ENCODE data around the gene UBAC2. TPM values are rescaled to one million over a fixed set of nuclear protein-coding genes. Genes with fewer than 3 reads are reported as not detected.

Gene UBAC2
- total RNA-seq, 2 donors from 2014 or later, result 72.7 to 80.4 TPM

- 77% methylated on average over 4 of the region's 5 CpGs; no CpG with 5 or more reads in 1 of the 2 experiments for WGBS, 2 experiments (ENCODE audit: insufficient coverage in 1 of 2, insufficient read length in 1 of 2)
- H3K4me3 Mint-ChIP-seq, result no peak overlapping the region
These were observed 104.5 kb downstream of the UBAC2 start for GRCh38 chr13:99305158-99305557.

GRCh38 chr13:99305566-99305965 lies 104.9 kb downstream of the UBAC2 start:
- Mint-ChIP-seq H3K36me3 (ENCODE audit: low read depth) (peaks cover 17% of the 10 kb centered on the region), H3K4me1 (peaks cover 42% of the 10 kb centered on the region), H3K27ac (no peak overlapping the region), H3K4me3 (no peak overlapping the region), H3K27me3 (ENCODE audit: insufficient read depth) (no peaks in the 10 kb centered on the region), H3K9me3 (no peaks in the 10 kb centered on the region)
- Histone ChIP-seq H3K9me3 (ENCODE audit: control insufficient read depth, low read length) (no peaks in the 10 kb centered on the region), H3K27ac (ENCODE audit: low read depth, low read length) (no peak overlapping the region), H3K9ac (ENCODE audit: extremely low read depth, low read length, poor library complexity, severe bottlenecking) (no peak overlapping the region), H3K4me1 (ENCODE audit: control insufficient read depth, insufficient read depth, low read length) (peaks cover 13% of the 10 kb centered on the region), H3K36me3 (ENCODE audit: control insufficient read depth, insufficient read depth, low read length) (peaks cover 5% of the 10 kb centered on the region), H3K27me3 (ENCODE audit: control insufficient read depth, insufficient read depth, low read length, poor library complexity, severe bottlenecking) (no peaks in the 10 kb centered on the region), H3K4me3 (ENCODE audit: low read length) (no peak overlapping the region)
- 89 to 97% methylated on average over 8 of the region's 8 CpGs for WGBS, 2 experiments (ENCODE audit: insufficient coverage in 1 of 2, insufficient read length in 1 of 2)
- TF ChIP-seq CTCF (conservative IDR thresholded peaks at IDR 0.05), result no peak
- no peak for DNase-seq

More at GRCh38 chr13:99305158-99305557, 104.5 kb downstream of the UBAC2 start:
- Mint-ChIP-seq H3K4me1 (peaks cover 42% of the 10 kb centered on the region), H3K36me3 (ENCODE audit: low read depth) (peaks cover 17% of the 10 kb centered on the region), H3K27me3 (ENCODE audit: insufficient read depth) (no peaks in the 10 kb centered on the region), H3K27ac (peak overlapping the region; percentile 76), H3K9me3 (no peaks in the 10 kb centered on the region)
- Histone ChIP-seq H3K9ac (ENCODE audit: extremely low read depth, low read length, poor library complexity, severe bottlenecking) (no peak overlapping the region), H3K36me3 (ENCODE audit: control insufficient read depth, insufficient read depth, low read length) (peaks cover 5% of the 10 kb centered on the region), H3K9me3 (ENCODE audit: control insufficient read depth, low read length) (no peaks in the 10 kb centered on the region), H3K27me3 (ENCODE audit: control insufficient read depth, insufficient read depth, low read length, poor library complexity, severe bottlenecking) (no peaks in the 10 kb centered on the region), H3K27ac (ENCODE audit: low read depth, low read length) (no peak overlapping the region), H3K4me3 (ENCODE audit: low read length) (peak overlapping the region; percentile 32), H3K4me1 (ENCODE audit: control insufficient read depth, insufficient read depth, low read length) (peaks cover 13% of the 10 kb centered on the region)
- no peak for DNase-seq
- no peak for TF ChIP-seq CTCF (conservative IDR thresholded peaks at IDR 0.05)

- peaks cover 16% of the 10 kb centered on the region for H3K4me1 ChIP-seq (ENCODE audit: control insufficient read depth, insufficient read depth, low read length)
- H3K9ac ChIP-seq (ENCODE audit: extremely low read depth, low read length, poor library complexity, severe bottlenecking), result peak within 1 kb of the TSS; percentile 81
- TF ChIP-seq CTCF (conservative IDR thresholded peaks at IDR 0.05), result no peak
- no peaks in the 10 kb centered on the region for H3K27me3 ChIP-seq (ENCODE audit: control insufficient read depth, insufficient read depth, low read length, poor library complexity, severe bottlenecking)
- H3K9me3 ChIP-seq (ENCODE audit: control insufficient read depth, low read length), result no peaks in the 10 kb centered on the region
- H3K4me3 ChIP-seq (ENCODE audit: low read length), result peak within 1 kb of the TSS; percentile 71
- 82 to 100% methylated on average over 2 of the region's 4 CpGs for WGBS, 2 experiments (ENCODE audit: insufficient coverage in 1 of 2, insufficient read length in 1 of 2)
- Mint-ChIP-seq H3K36me3 (ENCODE audit: low read depth) (peaks cover 21% of the 10 kb centered on the region), H3K4me3 (peak within 1 kb of the TSS; percentile 26), H3K9me3 (no peaks in the 10 kb centered on the region), H3K4me1 (peaks cover 48% of the 10 kb centered on the region), H3K27me3 (ENCODE audit: insufficient read depth) (no peaks in the 10 kb centered on the region), H3K27ac (peak within 1 kb of the TSS; percentile 94)
- no peak for DNase-seq
- H3K36me3 ChIP-seq (ENCODE audit: control insufficient read depth, insufficient read depth, low read length), result peaks cover 5% of the 10 kb centered on the region
- no peak within 1 kb of the TSS for H3K27ac ChIP-seq (ENCODE audit: low read depth, low read length)
These were observed 106.6 kb downstream of the UBAC2 start, which contains the start of gene GPR183 for GRCh38 chr13:99307247-99307646. GPR183 (minus strand) TSS chr13:99307399; CDS start chr13:99296145, 11,254 bp downstream.
